Activated CD8-positive, alpha-beta memory T cell treated with anti-CD3 and anti-CD28 coated beads for 1 hour (primary cell): ENCODE measurements around the gene CAMTA1.
"Not testable (repeated sequence)": the region's sequence is repeated elsewhere in the genome, so short reads cannot be mapped to it uniquely, and the experiment has no call there.

Experiments
- DNase-seq, 2 donors: peaks; one replicate each; pipeline ENCODE4 v3.0.0-alpha.2; 2020; ENCODE audit warnings: low read depth in 1 of 2; ENCODE audit errors: extremely low read depth in 1 of 2

Gene CAMTA1

DNA sequence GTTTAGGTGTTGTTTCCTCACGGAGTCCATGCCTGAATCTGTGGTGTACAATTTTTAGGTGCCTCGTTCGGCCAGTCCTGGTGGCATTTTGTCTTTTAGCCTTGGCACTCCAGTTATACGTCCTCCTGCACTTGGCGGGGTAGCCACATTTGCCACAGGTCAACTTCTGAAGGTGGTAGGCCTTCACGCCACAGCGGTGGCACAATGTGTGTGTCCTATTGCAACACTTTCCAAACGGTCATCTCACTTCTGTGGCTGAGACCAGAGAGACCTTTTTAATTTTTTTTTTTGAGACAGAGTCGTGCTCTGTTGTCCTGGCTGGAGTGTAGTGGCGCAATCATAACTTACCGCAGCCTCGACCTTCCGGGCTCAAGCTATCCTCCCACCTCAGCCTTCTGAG is 49.1 kb downstream of the CAMTA1 start:
- DNase-seq: no peak

DNA sequence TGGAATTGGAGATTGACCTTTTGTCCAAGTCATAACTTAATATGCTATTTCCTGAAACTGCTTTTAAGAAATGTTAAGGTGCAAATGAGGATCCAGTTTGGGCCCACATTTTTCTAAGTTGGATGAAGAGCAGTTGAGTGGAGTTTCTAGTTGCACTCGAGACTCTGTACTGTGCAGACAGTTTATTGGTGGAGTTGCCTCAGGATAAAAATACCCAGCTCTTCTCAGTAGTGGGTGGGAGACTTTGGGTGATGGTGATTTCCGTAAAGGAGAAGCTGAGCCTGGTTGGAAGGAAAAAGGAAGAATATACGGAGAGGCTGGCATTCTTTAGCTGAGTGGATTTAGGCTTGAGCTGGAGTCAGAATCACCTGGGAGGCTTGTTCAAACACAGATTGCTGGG is 49.9 kb downstream of the CAMTA1 start:
- DNase-seq: no peak

DNA sequence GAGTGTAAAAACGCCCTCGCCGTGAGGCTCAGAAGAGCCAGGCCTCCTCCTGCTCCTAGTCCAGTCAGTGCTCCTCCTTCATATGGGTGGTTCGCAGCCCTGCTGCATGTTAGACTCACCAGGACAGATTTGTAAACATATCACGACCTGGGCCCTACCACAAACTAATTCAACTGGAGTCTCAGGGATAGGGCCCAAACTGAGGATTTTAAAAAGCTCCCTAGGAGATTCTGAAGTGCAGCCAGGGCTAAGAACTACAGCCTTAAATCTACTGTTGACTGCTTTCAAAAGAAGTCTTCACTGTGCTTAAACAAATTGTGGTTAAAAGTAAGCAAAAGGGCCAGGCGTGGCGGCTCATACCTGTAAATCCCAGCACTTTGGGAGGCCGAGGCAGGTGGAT is 57.0 kb downstream of the CAMTA1 start:
- no peak for DNase-seq

DNA sequence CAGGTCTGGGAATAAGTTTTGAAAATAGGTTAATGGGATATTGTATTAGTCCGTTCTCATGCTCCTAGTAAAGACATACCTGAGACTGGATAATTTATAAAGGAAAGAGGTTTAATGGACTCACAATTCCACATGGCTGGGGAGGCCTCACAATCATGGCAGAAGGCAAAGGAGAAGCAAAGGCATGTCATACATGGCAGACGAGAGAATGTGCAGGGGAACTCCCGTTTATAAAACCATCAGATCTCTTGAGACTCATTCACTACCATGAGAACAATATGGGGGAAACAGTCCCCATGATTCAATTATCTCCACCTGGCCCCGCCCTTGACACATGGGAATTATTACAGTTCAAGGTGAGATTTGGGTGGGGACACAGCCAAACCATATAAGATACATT is 60.5 kb downstream of the CAMTA1 start:
- DNase-seq: not testable (repeated sequence)

DNA sequence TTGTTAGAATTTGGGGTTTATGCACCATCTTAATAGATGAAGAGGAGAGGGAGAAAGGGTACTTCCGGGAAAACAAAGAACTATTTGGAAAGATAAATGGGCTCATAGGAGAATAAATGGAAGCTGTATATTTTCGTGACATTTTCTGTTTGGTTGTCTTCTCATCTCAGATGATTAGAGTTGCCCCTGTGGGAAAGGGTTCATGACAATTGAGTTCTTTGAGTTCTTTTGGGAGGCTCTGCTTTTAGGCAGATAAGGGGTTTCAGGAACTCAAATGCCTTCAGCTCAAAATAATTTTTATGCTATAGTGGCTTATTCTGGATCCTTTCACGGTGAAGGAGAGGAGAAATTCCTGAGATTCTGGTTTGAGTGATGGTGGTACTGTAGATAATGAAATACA is 63.6 kb downstream of the CAMTA1 start:
- DNase-seq: no peak

DNA sequence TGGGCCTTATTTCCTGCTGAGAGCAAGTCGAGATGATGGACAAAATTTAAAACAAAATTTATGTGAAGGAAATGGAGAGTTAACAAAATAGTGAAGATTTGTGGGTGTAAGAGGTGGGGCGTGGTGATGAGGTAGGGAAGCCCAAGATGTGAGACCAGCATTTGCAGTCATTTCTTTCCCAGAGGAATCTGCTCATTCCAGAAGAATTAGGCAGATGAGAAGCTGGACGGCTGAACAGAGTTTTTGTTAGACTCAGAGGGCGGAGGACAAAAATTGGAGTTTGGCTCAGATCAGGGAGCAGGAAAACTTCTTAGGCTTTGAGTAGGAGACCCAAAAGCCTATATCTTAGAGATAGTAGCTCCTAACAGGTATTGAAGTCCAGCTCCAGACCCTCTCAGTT is 65.3 kb downstream of the CAMTA1 start:
- no peak for DNase-seq

DNA sequence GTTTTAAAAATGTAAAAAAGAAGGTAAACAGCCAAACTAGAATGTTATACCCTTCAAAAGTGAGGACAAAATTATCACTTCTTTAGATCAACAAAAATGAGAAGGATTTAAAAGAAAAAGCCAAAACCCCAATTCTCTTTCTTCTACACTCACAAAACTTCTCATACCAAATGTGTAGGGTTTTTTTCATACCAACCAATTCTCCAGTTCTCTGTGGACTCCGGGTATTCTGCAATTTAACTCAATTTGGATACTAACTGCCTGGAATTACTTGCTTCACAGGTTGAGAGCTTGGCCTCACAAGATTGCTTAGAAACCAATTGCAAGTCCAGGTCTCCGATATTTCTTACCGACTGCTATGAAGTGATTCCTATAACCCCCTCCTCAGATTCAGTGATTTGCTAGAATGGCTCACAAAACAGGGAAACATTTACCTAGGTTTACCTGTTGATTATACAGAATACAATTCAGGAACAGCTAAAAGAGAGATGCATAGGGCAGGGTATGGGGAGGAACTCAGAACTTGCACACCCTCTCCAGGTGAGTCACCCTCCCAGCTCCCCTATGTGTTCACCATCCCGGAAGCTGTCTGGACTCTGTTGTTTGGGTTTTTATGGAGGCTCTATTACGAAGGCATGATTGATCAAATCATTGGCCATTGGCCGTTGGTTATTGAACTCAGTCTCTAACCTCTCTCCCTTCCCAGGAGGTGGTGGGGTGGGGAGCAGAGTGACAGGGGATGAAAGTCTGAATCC is 67.1 kb downstream of the CAMTA1 start:
- no peak for DNase-seq

DNA sequence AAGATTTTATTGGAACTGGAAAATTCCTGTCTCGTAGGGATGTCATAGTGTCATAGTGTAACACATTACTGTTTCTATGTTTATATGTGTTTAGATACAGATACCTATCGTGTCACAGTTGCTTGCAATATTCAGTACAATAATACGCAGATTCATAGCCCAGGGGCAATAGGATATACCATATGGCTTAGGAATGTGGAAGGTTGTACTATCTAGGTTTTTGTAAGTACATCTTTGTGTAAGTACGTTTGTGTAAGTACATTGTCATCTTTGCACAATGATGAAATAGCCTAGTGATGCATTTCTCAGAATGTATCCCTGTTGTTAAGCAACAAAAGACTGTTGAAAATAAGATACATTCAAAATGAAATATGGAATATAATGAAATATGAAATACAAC is 68.9 kb downstream of the CAMTA1 start:
- DNase-seq: no peak

DNA sequence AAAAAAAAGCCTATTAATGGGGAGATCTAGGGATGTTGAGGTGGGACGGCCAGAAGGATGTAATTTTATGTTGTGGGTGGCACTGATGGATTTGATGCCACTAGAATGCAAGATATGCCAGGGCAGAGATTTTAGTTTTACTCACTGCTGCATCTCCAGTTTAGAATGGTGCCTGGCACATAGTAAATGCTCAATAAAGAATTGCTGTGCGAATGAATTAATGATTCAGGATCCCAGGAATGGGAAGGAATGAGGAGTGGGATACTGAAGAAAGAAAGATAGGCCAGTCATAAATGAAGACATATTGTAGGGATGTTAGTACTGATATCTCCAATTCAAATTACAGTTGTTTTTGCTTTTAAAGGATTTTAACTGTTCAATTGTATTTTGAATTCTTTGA is 72.6 kb downstream of the CAMTA1 start:
- no peak for DNase-seq

DNA sequence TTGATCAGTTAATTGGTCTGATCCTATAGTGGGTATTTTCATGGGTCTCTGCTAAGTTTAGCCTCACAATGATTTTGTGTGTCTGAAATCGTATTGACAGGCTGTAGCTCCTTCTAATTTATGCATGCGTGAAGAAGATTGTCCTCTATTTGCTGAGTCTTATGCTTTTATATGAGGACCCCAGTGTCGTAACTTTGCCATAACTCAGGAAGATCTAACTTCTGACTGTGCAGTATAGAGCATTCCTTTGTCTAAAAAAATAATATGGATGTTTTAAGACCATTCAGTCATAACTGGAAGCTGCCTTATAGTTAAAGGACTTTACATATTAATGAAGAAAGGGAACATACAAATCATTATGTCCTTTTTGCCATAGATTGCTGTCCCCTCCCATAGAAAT is 73.3 kb downstream of the CAMTA1 start:
- no peak for DNase-seq

DNA sequence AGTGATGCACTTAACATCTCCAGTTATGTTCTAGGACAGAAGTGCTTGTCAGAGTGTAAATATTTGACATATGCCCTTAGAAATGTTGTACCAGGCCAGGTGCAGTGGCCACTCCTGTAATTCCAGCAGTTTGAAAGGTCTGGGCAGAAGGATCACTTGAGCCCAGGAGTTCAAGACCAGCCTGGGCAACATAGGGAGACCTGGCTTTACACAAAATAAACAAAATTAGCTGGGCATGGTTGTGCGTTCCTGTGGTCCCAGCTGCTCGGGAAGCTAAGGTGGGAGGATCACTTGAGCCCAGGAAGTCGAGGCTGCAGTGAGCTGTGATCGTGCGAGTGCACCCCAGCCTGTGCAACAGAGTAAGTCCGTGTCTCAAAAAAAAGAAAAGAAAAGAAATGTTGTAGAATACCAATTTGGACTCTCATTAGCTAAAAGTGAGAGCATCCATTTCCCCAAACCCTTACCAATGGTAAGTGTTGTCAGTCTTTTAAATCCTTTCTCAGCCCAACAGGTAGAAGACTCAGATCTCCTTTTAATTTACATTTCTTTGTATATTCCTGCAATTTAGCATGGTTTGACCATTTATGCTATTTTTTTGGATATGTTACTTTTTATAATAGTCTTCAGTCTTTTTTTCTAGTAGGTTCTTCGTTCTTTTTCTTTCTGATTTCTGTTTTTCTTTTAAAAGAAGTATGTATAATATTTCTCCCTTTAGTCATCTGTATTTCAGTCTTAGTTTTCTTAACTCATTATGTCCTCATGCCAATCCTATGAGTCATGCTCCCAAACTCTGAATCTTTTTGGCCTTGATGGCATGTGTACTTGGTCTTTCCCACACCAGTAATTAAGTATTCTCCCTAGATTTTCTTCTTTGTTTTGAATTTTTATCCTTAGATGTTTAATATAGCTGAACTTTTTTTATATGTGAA is 74.4 kb downstream of the CAMTA1 start:
- DNase-seq: no peak

DNA sequence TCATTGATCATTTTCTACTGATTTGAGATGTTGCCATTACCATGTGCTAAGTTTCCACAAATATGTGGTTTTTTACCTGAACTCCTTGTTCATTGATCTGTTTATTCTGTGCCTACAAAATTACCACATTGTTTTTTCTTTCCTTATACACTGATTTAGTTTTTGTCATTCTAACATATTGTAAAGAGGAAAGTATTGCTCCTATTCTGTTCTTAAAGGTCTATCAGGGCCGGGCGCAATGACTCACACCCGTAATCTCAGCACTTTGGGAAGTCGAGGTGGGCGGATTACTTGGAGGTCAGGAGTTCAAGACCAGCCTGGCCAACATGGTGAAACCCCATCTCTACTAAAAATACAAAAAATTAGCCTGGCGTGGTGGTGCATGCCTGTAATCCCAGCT is 75.1 kb downstream of the CAMTA1 start:
- DNase-seq: no peak

DNA sequence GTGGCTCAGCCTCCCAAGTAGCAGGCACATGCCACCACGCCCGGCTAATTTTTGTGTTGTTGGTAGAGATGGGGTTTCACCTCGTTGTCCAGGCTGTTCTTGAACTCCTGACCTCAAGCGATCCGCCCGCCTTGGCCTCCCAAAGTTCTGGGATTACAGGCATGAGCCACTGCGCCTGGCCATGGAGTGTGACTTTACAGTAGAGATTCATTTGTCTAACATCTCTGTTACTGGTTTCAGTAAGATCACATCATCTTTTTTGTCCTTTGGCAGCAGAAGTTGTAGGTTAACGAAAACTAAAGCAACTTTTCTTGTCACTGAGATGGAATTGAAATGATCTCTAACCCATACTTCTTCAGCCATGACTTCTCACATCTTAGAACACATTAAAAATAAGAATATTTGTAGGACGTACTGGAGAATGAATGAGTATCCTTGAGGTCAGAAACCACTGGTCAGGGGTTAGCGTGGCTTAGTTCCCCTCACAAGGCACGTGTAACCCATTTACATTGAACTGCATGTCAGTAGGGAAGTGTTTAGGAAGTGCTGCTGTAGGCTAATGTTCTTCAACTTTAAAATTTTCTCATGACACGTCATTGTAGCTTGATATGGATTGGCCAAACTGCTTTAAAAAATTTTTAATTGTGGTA is 75.9 kb downstream of the CAMTA1 start:
- DNase-seq: no peak

DNA sequence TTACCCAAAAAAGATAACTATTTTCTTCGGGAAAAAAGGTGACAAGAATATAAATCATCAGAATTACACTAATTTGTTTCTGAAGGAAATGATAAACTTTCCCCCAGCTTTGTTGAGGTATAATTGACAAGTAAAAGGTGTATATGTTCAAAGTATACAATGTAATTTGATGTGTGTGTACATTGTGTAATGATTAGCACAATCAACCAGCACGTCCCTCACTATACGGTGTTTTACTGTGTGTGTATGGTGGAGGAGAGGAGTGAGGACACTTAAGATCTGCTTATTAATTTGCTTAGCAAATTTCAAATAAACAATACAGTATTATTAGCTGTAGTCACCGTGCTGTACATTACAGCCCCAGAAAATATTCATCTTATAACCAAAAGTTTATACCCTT is 77.7 kb downstream of the CAMTA1 start:
- no peak for DNase-seq

DNA sequence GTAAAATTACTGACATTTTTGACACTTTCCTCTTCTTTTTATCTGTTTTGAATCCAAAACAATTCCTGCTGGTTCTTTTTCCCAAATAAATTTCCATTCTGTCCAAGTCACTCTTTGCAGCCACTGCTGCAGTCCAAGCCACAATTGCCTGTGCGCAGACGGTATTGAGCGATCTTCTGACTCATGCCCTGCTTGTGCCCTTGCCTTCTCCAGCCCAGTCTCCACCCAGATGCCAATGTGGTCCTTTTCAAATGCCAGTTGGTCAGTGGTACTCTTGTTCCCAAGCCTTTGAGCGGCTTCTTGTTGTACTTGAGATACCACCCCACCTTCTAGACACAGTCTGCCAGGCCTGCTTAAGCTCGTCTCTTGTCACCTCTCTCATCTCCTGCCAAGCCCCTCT is 78.9 kb downstream of the CAMTA1 start:
- DNase-seq: no peak

DNA sequence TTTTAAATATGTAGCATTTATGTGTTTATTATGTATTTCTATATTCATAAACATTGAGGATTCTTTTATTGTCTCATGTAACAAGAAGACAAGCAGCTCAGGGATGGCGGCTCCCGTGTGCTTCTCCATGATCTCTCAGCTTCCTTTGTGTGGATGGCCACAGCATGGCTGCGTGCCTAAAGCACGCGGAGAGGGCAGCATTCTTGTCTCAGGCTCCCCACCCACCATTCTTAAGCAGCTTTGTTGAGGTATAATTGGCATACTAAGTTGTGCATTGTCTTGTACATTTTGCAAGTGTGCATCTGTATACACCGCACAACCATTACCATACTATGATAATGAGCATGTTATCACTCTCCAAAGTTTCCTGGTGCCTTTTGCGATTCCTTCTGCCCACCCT is 81.6 kb downstream of the CAMTA1 start:
- DNase-seq: no peak

DNA sequence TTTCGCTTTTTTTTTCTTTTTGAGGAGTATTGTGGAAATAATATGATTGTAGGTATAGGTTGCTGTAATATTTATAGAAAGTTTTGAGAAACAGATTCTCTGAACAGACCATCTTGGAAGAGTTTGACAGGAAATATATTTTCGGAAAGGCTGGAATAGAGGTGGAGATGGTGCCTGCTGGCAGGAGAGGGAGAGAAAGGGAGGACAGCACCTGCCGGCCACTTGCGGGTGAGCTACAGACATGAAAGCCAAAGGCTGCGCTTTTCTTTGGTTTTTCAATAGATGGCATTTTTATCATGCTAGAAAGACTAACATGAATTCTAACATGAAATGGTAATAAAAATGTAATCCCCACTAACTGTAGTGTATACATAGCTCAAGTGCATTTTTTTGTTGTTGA is 82.1 kb downstream of the CAMTA1 start:
- no peak for DNase-seq

DNA sequence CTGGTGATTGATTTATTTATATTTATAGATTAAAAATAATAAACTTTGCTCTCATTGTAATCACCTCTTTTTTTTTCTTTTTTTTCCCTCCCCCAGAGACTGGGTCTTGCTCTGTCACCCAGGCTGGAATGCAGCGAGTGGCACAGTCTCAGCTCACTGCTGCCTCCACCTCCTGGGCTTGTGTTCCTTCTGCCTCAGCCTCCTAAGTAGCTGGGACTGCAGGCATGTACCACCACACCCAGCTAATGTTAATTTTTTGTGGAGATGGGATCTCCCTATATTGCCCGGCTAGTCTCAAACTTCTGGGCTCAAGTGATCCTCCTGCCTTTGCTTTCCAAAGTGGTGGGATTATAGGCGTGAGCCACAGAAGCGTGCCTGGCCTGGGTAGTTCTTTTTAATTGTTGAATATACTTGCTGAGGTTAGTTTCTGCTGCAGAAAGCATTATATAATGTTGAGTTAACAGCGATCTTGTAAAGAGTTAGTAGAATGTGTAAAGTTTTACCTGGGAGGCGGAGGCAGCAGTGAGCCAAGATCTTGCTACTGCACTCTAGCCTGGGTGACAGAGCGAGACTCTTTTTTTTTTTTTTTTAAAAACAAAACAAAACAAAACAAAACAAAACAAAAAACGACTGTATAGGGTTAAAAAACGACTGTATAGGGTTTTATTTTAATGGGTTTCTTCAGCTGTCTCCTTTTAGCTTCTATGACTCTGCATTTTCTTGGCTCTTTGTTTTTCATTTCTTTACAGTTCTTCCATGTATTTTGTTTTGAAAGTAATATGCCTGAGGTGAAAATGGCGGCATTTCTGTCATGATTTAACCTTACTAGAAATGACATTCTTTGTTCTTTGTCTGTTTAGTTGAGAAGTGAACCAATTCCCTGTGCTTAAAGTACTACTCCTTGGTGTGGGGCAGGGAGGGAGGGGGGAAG is 82.7 kb downstream of the CAMTA1 start:
- no peak for DNase-seq

DNA sequence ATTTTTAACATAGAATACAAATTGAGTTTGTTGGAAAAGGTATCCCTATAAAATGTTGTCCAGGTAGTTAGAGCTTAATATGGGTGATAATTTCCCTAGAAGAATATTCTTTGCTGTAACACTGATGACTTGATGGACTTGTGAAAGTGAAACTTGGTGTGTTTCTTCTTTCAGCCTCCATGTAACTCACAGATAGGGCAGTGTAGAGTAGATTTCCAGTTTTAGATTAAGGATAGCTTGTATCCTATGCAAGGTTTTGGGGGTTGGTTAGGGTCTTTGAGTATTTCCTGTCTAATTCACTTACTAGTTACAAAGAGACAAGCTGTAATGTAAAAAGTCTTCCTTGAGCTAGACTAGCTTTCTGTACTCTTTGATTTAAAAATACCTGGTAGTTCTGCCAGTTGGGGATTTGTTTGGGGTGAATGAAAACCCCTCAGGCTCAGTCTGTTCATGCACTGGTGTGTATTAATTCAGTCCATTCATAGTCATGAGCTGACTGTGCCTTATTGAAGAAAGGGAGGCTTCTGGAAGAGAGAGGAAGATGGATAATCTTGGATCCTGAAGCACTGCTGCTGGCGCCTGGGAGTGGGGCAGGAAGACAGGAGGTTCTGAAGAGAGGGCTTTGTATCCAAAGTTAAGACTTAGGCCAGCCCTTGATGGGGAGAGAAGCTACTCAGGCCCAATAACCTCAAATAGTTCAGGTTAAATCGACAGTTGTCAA is 83.6 kb downstream of the CAMTA1 start:
- DNase-seq: no peak

DNA sequence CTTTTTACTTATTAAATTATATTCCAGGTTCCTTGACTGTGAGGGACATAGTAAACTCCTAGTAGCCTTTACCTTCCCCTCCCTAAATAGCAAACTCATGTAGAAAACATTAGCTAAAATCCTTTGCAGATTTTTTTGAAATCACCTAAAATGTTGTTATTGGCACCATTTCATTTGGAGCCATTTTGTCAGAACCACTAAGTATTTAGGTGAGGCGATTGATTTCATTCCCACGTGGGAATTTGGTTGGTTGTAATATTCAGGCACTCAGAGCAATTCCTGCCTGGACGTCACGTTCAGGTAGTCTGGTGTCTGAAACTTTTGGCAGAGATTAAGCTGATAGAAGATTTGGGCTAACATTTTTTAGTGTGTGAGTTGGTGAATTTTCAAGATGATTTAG is 84.3 kb downstream of the CAMTA1 start:
- DNase-seq: no peak
